Upper lobe of left lung (tissue), 4 donors: ENCODE measurements around the gene RNF212B.

Source experiments
- CTCF ChIP-seq, 6 experiments: fragments of 450-650 bp in 4 of 6; fragments of 200-600 bp in 2 of 6; sonication (generic) in 2 of 6; IDR thresholded peaks; one replicate each; pipeline ENCODE4 v1.5.1; 2016 to 2019; ENCODE audit warnings: antibody characterized with exemption in 6 of 6
- EP300 ChIP-seq, 4 donors: sonication (generic); formaldehyde crosslinking; IDR thresholded peaks; one replicate each; pipeline ENCODE4 v1.5.1; 2017; ENCODE audit warnings: antibody characterized with exemption in 4 of 4, control low read depth in 2 of 4
- POLR2A ChIP-seq, 4 donors: fragments of 450-650 bp; IDR thresholded peaks; one replicate each; pipeline ENCODE4 v1.5.1; 2016 to 2017; ENCODE audit warnings: antibody characterized with exemption in 4 of 4, mild to moderate bottlenecking in 2 of 4
- POLR2AphosphoS5 ChIP-seq, 2 donors: sonication (generic); formaldehyde crosslinking; IDR thresholded peaks; one replicate each; pipeline ENCODE4 v1.5.1; 2017; ENCODE audit warnings: antibody characterized with exemption in 2 of 2

GRCh38 chr14:23300687-23301223 is 63.0 kb downstream of the RNF212B start:
- TF ChIP-seq CTCF (IDR thresholded peaks at IDR 0.05): no peak
- no peak for TF ChIP-seq POLR2AphosphoS5 (IDR thresholded peaks at IDR 0.05)
- no peak for TF ChIP-seq POLR2A (IDR thresholded peaks at IDR 0.05)
- TF ChIP-seq EP300 (IDR thresholded peaks at IDR 0.05): no peak
